SH-SY5Y (cell line): ENCODE data around the gene OIP5.

Source experiments
- GATA2 ChIP-seq: IDR thresholded peaks from 2 replicates; pipeline ENCODE4 v1.6.1; 2011; ENCODE audit warnings: mild to moderate bottlenecking, low read depth, low read length
- GATA3 ChIP-seq: IDR thresholded peaks from 2 replicates; pipeline ENCODE4 v1.6.1; 2011; ENCODE audit warnings: low read depth, mild to moderate bottlenecking, low read length, moderate library complexity

GRCh38 chr15:41304149-41304770 is 28.1 kb downstream of the OIP5 start:
- TF ChIP-seq GATA2: no peak
- TF ChIP-seq GATA3: no peak
